COLO668 (cell line): ENCODE data around the gene NEB.
A peak's percentile ranks its signal among the peaks of the same experiment; 100 is the strongest.
"Not testable (repeated sequence)": the region's sequence is repeated elsewhere in the genome, so short reads cannot be mapped to it uniquely, and the experiment has no call there.

ENCODE experiments used
- DNase-seq: peaks from one replicate; lab custom pipeline; 2025; ENCODE audit not compliant: unreplicated experiment; lab: John Stamatoyannopoulos, UW

NEB gene

DNA sequence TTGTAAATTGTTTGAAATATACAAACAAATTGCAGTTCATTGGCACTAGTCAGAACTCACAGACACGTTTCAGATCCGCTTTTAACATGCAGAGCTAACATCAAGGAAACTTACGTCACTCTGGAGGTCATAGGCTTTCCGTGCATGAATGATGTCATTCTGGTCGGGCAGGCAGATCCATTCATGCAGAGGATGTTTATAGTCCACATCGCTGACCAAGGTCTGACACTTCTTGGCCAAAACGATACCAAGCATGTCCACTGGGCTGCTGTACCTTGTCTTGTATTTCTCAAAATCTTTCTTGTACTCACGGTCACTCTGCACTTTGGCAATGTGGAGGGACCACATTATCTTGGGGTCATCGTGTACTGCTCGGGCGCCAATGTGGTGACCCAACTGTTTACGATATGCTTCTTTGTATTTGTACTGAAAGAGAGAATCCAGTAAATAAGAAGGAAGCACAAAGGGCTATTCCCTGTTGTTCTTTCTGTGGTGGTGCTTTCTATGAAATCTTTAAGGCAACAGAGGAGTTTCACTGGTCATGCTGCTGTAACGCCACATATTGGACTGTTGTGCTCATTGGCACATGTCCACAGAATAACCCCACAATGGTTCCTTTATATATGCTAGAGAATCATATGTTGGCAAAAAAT lies 114.8 kb downstream of the NEB start:
- DNase-seq = no peak

DNA sequence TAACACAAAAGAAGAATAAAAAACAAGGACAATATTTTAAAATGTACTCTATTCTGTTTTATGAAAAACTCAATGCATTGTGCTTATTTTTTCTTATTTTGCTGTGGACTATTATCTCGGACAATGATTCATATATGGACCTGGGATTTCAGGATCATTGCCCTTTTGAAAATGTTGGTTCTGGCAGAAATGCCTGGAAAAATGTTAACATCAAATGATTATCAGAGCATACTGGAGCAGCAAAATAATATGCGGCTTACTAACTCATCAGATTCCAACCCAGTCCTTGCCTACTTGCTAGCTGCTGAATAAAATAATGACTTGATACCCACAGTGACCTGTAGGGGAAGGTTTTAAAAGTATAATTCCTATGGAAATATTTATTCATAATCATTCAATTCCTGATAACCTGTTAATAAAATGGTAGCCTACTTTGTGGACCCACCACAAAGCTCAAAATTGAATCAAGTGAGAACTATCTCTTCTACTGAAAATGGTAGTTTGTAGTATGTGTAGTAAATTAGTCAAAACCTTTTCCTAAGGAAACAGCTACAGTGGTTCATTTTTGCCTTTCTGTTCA lies 117.4 kb downstream of the NEB start:
- DNase-seq = no peak

DNA sequence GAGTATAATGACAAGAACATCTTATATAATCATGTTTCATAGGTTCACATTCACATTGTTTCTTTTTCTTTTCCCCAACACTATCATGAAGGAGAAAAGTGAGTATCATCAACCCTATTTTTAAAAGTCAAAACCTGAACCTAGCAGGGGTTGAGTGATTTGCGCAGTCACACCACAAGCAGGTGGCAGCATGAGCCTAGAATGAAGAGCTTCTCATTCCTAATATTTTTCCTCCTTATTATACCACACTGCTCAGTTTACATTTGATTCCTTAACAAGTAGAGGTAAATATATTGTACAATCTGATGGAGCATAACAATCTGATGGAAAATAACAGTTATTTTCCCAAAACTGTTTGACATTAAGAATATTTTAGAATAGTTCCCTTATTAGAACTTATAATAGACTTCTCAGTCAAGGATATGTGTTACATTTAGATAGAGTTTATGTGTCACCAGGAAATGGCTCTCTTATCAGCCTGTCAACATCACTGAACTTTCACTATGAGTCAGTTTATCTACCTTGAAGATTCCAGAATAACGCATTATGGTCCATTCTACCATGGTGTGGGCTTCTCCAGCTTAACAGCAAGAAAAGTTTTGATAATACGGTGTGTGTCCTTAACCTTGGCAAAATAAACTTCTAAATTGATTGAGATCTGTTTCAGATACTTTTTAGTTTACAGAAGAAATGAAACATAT lies 119.5 kb downstream of the NEB start:
- DNase-seq = no peak

DNA sequence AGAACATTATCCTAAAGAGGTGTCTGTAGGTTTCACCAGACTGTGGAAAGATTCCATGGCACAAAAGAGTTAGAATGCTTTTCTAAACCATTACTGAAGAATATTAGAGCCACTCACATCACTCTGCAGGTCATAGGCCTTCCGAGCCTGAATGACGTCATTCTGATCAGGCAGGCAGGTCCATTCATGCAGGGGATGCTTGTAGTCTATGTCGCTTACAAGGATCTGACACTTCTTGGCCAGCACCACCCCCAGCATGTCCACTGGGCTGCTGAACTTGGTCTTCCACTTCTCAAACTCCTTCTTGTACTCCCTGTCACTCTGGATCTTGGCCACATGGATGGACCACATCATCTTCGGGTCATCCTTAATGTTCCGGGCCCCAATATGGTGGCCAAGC lies 120.1 kb downstream of the NEB start:
- DNase-seq = no peak

DNA sequence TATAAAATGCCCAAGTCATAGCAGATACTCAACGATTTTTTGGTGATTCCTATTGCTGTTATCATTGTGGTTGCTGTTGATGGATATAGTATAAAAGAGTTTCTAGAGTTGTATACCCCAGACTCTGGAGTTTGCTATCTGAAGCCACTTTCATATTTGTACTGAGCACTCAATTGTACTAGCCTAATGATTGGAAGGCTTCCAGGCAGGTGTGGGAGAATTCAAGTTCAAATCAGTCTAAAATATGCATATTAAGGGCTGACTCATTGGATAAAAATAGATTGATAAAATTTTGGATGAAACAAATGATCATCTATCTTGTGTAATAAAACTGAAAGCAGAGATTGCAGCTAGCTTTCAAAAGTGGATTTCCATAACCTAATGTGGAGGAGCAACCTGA lies 122.9 kb downstream of the NEB start:
- DNase-seq = no peak

DNA sequence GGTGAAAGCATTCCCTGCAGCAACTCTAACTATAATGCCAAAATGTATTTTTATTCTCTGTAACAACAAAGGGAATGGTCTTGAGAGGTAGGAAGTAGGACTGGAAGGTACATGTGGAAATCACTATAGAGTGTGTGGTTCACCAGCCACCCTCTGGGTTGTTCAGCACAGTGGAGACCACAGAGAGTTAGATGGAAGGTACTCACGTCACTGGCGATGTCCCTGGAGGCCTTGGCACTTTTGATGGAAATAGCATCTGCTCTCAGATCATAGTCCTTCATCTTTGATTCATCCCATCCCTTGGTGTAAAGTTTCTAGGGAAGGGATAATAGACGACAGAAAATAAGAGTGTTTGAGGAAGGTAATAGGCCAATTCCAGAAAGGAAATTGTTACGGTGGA lies 124.0 kb downstream of the NEB start:
- no peak for DNase-seq

DNA sequence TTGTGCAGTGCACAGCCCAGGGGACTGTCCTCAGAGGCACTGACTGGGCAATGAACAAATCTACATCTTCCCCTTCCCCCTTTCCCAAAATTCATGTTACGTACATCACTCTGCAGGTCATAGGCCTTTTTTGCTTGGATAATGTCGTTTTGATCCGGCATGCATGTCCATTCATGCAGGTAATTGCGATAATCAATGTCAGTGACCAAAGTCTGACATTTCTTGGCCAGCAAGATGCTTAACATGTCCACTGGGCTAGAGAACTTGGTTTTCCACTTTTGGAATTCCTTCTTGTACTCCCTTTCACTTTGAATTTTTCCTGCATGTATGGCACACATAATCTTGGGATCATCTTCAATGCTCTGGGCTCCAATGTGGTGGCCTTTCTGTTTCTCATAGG lies 124.6 kb downstream of the NEB start:
- DNase-seq = no peak

DNA sequence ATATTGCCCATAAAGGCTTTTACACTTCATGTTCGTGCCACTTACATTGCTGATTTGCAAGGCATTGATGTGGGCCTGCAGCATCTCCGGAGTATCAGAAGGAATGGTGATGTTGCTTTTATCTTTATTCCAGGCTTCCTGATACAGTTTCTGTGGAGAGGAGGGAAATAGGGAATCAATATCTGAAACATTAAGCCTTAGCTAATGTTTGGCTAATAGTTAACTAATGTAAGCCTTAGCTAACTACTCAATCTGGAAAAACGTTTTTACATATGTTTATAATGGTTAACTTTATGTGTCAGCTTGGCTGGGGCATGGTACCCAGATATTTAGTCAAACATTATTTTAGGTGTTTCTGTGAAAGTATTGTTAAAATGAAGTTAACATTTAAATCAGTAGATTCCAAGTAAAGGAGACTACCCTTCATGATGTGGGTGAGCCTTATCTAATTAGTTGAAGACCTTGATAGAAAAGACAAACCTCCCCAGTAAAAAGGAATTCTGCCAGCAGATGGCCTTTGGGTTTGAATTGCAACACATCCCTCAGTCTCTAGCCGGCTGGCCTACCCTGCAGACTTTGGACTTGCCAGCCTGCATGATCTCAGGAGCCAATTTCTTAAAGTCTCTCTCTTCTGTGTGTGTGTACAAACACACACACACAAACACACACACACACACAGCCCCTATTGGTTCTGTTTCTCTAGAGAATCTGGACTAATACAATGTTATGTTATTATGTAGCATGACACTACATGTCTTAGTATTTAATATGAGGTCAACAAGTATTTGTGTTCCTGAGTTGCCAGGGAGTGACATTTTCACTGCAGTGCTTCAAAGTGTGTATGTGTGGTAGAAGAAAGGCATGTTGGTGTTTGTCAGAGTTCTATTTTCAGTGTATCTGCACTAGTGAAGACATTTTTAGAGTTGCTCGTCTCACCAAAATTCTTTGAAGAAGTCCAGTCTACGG lies 126.5 kb downstream of the NEB start:
- DNase-seq = not testable (repeated sequence)

DNA sequence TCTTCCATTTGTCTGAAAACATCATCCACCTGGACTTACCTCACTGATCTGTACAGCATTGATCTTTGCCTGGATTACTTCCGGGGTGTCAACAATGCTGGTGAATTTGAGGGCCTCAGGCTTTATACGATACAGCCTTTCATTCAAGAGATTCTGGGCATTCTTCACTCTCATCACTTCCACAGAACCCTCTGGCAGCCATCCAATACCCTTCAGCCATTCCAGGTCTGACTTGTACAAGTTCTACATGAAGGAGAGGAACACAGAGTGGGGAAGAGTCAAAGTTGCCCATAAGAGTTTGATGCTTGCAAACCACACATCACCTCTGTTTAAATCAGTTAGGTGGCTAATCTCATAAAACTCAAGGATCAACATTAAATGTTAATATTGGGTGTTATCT lies 130.7 kb downstream of the NEB start:
- not testable (repeated sequence) for DNase-seq

DNA sequence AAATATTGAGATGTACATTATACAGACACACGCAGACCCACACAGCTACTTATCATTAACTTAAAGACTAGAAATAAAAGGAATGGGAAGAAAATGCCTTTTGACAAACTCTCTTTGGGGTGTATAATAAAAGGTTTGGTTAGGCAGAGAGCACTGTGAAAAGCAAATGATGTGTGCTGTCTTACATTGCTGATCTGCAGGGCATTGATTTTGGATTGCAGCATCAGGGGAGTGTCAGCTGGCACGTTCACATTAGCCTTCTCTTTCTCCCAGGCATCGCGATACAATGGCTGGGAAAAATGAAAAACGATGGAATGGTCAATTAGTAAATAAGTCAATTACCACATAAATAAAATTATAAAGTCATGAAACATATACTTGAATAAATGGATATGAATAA lies 131.9 kb downstream of the NEB start:
- not testable (repeated sequence) for DNase-seq

DNA sequence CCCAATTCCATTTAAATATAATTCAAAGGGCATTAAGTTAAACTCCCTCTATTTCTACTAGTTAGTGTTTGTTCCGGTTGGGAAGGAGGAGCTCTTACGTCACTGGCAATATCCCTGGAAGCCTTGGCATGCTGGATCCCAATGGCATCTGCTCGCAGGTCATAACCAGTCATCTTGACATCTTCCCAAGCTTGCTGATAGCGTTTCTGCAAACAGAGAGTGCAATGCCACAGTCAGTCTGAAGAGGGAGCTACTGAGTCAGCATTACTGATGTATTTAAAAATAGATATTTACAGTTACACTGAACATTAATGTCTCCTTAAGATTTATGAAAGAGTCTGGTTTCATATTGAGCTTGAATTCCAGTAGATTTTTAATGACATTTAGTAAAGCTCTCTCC lies 132.5 kb downstream of the NEB start:
- DNase-seq = not testable (repeated sequence)

DNA sequence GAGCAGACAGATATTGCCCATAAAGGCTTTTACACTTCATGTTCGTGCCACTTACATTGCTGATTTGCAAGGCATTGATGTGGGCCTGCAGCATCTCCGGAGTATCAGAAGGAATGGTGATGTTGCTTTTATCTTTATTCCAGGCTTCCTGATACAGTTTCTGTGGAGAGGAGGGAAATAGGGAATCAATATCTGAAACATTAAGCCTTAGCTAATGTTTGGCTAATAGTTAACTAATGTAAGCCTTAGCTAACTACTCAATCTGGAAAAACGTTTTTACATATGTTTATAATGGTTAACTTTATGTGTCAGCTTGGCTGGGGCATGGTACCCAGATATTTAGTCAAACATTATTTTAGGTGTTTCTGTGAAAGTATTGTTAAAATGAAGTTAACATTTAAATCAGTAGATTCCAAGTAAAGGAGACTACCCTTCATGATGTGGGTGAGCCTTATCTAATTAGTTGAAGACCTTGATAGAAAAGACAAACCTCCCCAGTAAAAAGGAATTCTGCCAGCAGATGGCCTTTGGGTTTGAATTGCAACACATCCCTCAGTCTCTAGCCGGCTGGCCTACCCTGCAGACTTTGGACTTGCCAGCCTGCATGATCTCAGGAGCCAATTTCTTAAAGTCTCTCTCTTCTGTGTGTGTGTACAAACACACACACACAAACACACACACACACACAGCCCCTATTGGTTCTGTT lies 137.2 kb downstream of the NEB start:
- not testable (repeated sequence) for DNase-seq

DNA sequence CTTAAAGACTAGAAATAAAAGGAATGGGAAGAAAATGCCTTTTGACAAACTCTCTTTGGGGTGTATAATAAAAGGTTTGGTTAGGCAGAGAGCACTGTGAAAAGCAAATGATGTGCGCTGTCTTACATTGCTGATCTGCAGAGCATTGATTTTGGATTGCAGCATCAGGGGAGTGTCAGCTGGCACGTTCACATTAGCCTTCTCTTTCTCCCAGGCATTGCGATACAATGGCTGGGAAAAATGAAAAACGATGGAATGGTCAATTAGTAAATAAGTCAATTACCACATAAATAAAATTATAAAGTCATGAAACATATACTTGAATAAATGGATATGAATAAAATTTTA lies 142.4 kb downstream of the NEB start:
- DNase-seq = not testable (repeated sequence)

DNA sequence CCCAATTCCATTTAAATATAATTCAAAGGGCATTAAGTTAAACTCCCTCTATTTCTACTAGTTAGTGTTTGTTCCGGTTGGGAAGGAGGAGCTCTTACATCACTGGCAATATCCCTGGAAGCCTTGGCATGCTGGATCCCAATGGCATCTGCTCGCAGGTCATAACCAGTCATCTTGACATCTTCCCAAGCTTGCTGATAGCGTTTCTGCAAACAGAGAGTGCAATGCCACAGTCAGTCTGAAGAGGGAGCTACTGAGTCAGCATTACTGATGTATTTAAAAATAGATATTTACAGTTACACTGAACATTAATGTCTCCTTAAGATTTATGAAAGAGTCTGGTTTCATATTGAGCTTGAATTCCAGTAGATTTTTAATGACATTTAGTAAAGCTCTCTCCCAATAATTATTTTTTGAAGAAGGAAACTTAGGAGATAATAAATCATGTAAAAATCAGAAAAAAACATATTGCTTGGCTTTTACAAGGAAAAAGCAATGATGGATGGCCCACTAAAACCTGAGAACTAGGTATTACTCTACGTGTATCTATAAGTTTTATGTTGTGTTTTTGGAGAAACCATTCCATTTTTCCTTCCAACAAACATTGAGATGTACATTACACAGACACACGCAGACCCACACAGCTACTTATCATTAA lies 142.9 kb downstream of the NEB start:
- not testable (repeated sequence) for DNase-seq

DNA sequence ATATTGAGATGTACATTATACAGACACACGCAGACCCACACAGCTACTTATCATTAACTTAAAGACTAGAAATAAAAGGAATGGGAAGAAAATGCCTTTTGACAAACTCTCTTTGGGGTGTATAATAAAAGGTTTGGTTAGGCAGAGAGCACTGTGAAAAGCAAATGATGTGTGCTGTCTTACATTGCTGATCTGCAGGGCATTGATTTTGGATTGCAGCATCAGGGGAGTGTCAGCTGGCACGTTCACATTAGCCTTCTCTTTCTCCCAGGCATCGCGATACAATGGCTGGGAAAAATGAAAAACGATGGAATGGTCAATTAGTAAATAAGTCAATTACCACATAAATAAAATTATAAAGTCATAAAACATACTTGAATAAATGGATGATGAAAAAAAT lies 153.0 kb downstream of the NEB start:
- not testable (repeated sequence) for DNase-seq

DNA sequence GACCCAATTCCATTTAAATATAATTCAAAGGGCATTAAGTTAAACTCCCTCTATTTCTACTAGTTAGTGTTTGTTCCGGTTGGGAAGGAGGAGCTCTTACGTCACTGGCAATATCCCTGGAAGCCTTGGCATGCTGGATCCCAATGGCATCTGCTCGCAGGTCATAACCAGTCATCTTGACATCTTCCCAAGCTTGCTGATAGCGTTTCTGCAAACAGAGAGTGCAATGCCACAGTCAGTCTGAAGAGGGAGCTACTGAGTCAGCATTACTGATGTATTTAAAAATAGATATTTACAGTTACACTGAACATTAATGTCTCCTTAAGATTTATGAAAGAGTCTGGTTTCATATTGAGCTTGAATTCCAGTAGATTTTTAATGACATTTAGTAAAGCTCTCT lies 153.6 kb downstream of the NEB start:
- DNase-seq = not testable (repeated sequence)

DNA sequence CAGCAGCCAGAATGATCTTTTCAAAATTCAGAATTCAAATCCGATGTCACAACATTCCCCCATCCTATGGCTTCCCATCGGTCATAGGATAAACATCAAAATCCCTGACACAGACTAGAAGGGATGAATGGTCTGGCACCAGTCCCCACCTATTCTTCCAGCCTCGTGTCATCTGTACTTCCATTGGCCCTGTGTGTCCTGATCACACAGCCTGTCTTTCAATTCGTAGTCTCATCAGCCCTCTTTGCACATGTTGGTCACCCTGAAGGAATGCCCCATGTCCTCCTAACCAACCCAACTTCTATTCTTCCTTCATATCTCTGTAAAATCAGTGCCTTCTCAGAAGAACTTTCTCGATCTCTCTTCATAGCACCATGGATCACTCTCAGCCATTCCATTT lies 157.2 kb downstream of the NEB start:
- no peak for DNase-seq

DNA sequence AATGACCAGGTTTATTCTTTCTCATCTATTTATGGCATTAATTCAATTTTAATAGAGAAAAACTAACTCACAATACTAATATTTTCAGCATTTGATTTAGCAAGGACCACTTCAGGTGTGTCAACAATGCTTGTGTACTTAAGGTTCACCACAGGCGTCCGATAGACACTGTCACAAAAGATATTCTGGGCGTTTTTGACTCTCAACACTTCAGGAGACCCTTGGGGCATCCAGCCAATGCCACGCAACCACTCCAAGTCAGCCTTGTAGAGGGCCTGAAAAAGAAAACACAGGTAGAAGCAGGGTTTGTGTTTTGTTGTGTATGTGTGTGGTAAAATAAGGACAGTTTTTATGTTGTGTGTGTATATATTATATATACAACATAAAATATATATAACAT lies 158.2 kb downstream of the NEB start:
- DNase-seq = peak; percentile 17

DNA sequence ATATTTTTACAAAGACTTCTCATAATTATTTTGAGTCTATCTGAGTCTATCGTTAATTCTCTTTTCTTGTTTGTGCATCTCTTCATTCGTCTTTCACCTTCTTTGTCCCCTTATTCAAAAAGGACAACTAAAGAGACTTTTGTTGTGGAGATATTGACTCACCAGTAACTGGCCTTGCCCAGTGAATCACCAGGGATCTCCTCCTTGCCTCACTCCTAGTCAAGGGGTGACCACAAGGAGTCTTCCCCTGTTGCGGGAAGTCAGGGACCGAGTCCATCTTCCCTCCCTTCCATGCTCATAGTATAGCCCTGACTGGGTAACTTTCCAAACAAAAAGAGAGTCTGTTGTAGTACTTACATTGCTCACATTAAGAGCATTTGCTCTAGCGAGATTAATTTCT lies 158.9 kb downstream of the NEB start:
- DNase-seq = no peak

DNA sequence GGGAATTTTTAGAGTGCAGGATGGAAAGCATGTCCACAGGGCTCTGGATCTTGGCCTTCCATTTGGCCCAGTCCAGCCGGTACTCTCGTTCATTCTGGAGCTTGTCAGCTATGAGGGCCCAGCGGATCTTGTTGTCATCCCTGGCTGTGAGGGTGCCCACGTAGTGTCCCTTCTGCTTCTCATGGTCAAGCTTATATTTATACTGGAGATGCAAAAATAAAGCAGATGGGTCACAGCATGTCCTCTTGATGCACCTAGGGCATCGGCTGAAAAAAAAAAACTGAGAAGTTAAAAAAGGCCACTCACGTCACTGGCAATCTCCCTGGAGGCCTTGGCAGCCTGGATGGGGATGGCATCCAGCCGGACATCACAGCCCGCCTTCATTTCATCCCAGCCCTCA lies 164.1 kb downstream of the NEB start:
- DNase-seq = no peak
